MM.1S (cell line): ENCODE data around the gene FARS2.

Source experiments
- EZH2 ChIP-seq: fragments of 300-600 bp; sonication (generic); optimal IDR thresholded peaks from 2 replicates; pipeline ENCODE3; 2017; ENCODE audit warnings: low read depth, mild to moderate bottlenecking, antibody characterized with exemption, low read length, mixed read lengths
- EZH2phosphoT487 ChIP-seq: fragments of 300-600 bp; sonication (generic); IDR thresholded peaks from 2 replicates; pipeline ENCODE4 v1.6.1; 2018; ENCODE audit warnings: antibody characterized with exemption, low read length
- TF ChIP-seq, protein P1 (sequence below): fragments of 300-600 bp; sonication (generic); IDR thresholded peaks from 2 replicates; pipeline ENCODE4 v1.5.1; 2016; ENCODE audit warnings: antibody characterized with exemption, low read length, mixed read lengths

DNA sequence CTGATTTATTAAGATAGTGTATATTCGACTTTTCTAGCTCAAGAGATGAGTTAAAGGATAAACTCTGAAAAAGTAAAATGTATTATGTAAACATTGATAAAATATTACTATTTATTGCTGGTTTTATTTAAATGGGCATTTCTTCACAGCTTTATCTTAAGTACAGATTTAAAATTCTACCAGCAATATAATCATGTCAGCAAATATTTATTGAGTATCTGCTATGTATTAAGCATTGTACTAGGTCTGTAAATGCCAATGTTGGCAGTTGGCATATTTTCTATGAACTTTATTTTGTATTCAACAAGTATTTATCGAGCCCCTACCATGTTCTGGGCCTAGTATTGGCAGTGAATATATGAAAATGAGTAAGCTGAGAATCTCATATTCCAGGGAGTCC, 231.0 kb downstream of the FARS2 start:
- TF ChIP-seq, protein P1, sequence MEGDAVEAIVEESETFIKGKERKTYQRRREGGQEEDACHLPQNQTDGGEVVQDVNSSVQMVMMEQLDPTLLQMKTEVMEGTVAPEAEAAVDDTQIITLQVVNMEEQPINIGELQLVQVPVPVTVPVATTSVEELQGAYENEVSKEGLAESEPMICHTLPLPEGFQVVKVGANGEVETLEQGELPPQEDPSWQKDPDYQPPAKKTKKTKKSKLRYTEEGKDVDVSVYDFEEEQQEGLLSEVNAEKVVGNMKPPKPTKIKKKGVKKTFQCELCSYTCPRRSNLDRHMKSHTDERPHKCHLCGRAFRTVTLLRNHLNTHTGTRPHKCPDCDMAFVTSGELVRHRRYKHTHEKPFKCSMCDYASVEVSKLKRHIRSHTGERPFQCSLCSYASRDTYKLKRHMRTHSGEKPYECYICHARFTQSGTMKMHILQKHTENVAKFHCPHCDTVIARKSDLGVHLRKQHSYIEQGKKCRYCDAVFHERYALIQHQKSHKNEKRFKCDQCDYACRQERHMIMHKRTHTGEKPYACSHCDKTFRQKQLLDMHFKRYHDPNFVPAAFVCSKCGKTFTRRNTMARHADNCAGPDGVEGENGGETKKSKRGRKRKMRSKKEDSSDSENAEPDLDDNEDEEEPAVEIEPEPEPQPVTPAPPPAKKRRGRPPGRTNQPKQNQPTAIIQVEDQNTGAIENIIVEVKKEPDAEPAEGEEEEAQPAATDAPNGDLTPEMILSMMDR = no peak
- no peak for TF ChIP-seq EZH2phosphoT487
- no peak for TF ChIP-seq EZH2
